K562 (cell line): Measurements from ENCODE around the gene WWC2. TPM values are rescaled to one million over a fixed set of nuclear protein-coding genes. Genes with fewer than 3 reads are reported as not detected.
A peak's percentile ranks its signal among the peaks of the same experiment; 100 is the strongest.

Experiments
- ATAC-seq: fragments of 200-7000 bp; cut with Tn5 transposase; 3 replicates; pipeline ENCODE4 v1.9.1; 2020; ENCODE audit warnings: moderate library complexity
- BruUV-seq: library from RNA; stranded (reverse); fragments of 400-500 nt; replicated peaks from 2 replicates; lab custom pipeline; 2021; lab: Mats Ljungman, UMichigan
- CTCF ChIA-PET: fragments of 300-600 bp; formaldehyde crosslinking; extraction: SDS; loops from one replicate; lab custom pipeline; 2021; ENCODE audit warnings: low intra/inter-chr PET ratio; lab: Yijun Ruan, JAX
- POLR2A ChIA-PET: fragments of 300-600, 350-650 bp; sonication (Branson Sonifier 250); formaldehyde crosslinking; extraction: SDS; loops from one replicate; lab custom pipeline; 2021; ENCODE audit warnings: antibody characterized with exemption, inconsistent platforms; lab: Yijun Ruan, JAX
- DNase-seq, 4 experiments: peaks; one replicate each; pipeline versions ENCODE4 v3.0.0 to v3.0.0-alpha.2; 2011 to 2018; ENCODE audit warnings: low spot score in 3 of 4, mixed read lengths in 3 of 4; ENCODE audit errors: extremely low read depth in 1 of 4
- FAIRE-seq: peaks from 2 replicates; lab custom pipeline; 2011; peaks lifted over from hg19 to GRCh38; lab: Jason Lieb, UNC
- H2AFZ ChIP-seq: 2 replicates; pipeline ENCODE4 v1.6.0; 2011; ENCODE audit warnings: low read depth, low read length, control low read depth, inconsistent platforms
- H3K27ac ChIP-seq: fragments of 200-600 bp; 3 replicates; pipeline ENCODE4 v1.8.0; 2011; ENCODE audit warnings: low read depth, mild to moderate bottlenecking, control low read depth, inconsistent platforms, low read length, moderate library complexity, mixed read lengths; ENCODE audit errors: extremely low read depth
- H3K27me3 ChIP-seq, 2 experiments: fragments of 300-600 bp in 1 of 2; 2 replicates in 1 of 2; 3 replicates in 1 of 2; pipeline versions ENCODE4 v1.6.0 to v1.8.0; 2011; ENCODE audit warnings: inconsistent platforms in 2 of 2, low read length in 2 of 2, mild to moderate bottlenecking in 1 of 2, mixed read lengths in 1 of 2, moderate library complexity in 1 of 2; ENCODE audit not compliant: control insufficient read depth in 2 of 2, insufficient read depth in 2 of 2
- H3K36me3 ChIP-seq: fragments of 300-600 bp; 3 replicates; pipeline ENCODE4 v1.8.0; 2011; ENCODE audit warnings: mild to moderate bottlenecking, low read length, inconsistent platforms; ENCODE audit not compliant: control insufficient read depth, insufficient read depth
- H3K4me1 ChIP-seq, 2 experiments: fragments of 200-600 bp in 1 of 2; replicated peaks in 1 of 2; 2 replicates in 1 of 2; 3 replicates in 1 of 2; pipeline versions ENCODE4 v1.5.1 to v1.8.0; 2011; ENCODE audit warnings: inconsistent platforms in 2 of 2, low read length in 2 of 2, mild to moderate bottlenecking in 1 of 2, mixed read lengths in 1 of 2, moderate library complexity in 1 of 2; ENCODE audit not compliant: control insufficient read depth in 2 of 2, insufficient read depth in 2 of 2
- H3K4me2 ChIP-seq: 2 replicates; pipeline ENCODE4 v1.6.1; 2011; ENCODE audit warnings: low read length, control low read depth, inconsistent platforms, mixed read lengths; ENCODE audit not compliant: insufficient read depth
- H3K4me3 ChIP-seq: fragments of 200-600 bp; sonication (generic), shearing (Covaris generic); 2 replicates; pipeline ENCODE4 v1.5.1; 2016; ENCODE audit warnings: control low read depth, inconsistent platforms
- H3K79me2 ChIP-seq: fragments of 200-600 bp; 3 replicates; pipeline ENCODE4 v1.8.0; 2011; ENCODE audit warnings: low read length, inconsistent platforms; ENCODE audit not compliant: control insufficient read depth, insufficient read depth
- H3K9ac ChIP-seq, 2 experiments: 2 replicates each; pipeline versions ENCODE4 v1.6.0 to v1.6.1; 2011; ENCODE audit warnings: low read depth in 2 of 2, low read length in 2 of 2, control low read depth in 1 of 2, inconsistent platforms in 1 of 2, mild to moderate bottlenecking in 1 of 2, mixed read lengths in 1 of 2; ENCODE audit not compliant: insufficient read depth in 1 of 2
- H3K9me1 ChIP-seq: one replicate; pipeline ENCODE4 v1.6.0; 2011; ENCODE audit warnings: inconsistent platforms, mild to moderate bottlenecking, low read length, moderate library complexity; ENCODE audit not compliant: control insufficient read depth, insufficient read depth
- H3K9me3 ChIP-seq: replicated peaks from 2 replicates; pipeline ENCODE4 v1.5.1; 2011; ENCODE audit warnings: low read depth, low read length, inconsistent platforms; ENCODE audit not compliant: control insufficient read depth, insufficient read depth
- H4K20me1 ChIP-seq: replicated peaks from 2 replicates; pipeline ENCODE4 v1.6.1; 2011; ENCODE audit warnings: low read length, inconsistent platforms, mixed read lengths; ENCODE audit not compliant: control insufficient read depth, insufficient read depth
- AFF4 ChIP-seq: sonication (generic); formaldehyde crosslinking; IDR thresholded peaks from 2 replicates; pipeline ENCODE4 v1.8.0; 2023; ENCODE audit warnings: mild to moderate bottlenecking, missing genetic modification reagents
- CAMTA2 ChIP-seq: fragments of 250-450 bp; sonication (Bioruptor Pico); conservative IDR thresholded peaks from 2 replicates; pipeline ENCODE4 v1.5.1; 2022
- RBM25 ChIP-seq: fragments of 200-400 bp; formaldehyde crosslinking; IDR thresholded peaks from 2 replicates; pipeline ENCODE4 v1.6.1; 2018; ENCODE audit warnings: low read length, low read depth, moderate library complexity; ENCODE audit not compliant: severe bottlenecking
- STAT5B ChIP-seq: fragments of 250-450 bp; sonication (Bioruptor Pico); IDR thresholded peaks from 2 replicates; pipeline ENCODE4 v1.8.0; 2021; ENCODE audit warnings: mild to moderate bottlenecking, inconsistent platforms
- ZNF507 ChIP-seq: conservative IDR thresholded peaks from 2 replicates; pipeline ENCODE4 v1.6.1; 2017; ENCODE audit warnings: missing genetic modification characterization, missing compliant biosample characterization
- WGBS: fragments of 100-300 bp; shearing (Covaris generic); methylation state at CpG from one replicate; pipeline ENCODE4 v1.1.6; 2016; ENCODE audit warnings: low coverage, mixed read lengths; ENCODE audit not compliant: insufficient coverage; ENCODE audit errors: missing lambda C conversion rate; 5-methylcytosine and 5-hydroxymethylcytosine counted together
- in situ Hi-C: fragments of 300-500 bp; cut with MboI; formaldehyde crosslinking; loops from 4 replicates; pipeline ENCODE4 v1.15.0; 2018; ENCODE audit warnings: inconsistent platforms, mixed read lengths
- intact Hi-C: fragments of 100-400 bp; cut with micrococcal nuclease; formaldehyde crosslinking; loops from 2 replicates; pipeline ENCODE4 v1.14.2; 2022
- polyA plus RNA-seq, 8 experiments: library from polyadenylated mRNA; depleted of rRNA in 4 of 8; stranded (reverse) in 5 of 8; unstranded in 3 of 8; fragments of >200 nt; fragmentation: Nextera tagmentation in 2 of 8; fragmentation: Illumina TruSeq in 1 of 8; extraction: Ambion mirVana in 2 of 8; extraction: Trizol in 1 of 8; gene quantifications; 2 replicates each; pipeline versions ENCODE4 v1.2.1 to v1.2.3, GENCODE V29; 2011 to 2014; ENCODE audit warnings: inconsistent platforms in 1 of 8, missing spikeins in 1 of 8
- total RNA-seq, 7 experiments: library from RNA; depleted of rRNA in 6 of 7; stranded (reverse); fragments of >200 nt in 6 of 7; fragmentation: Illumina TruSeq in 2 of 7; extraction: Trizol in 2 of 7; gene quantifications; 2 replicates each; pipeline versions ENCODE4 v1.2.1 to v1.2.3, GENCODE V29; 2011 to 2021; ENCODE audit warnings: low replicate concordance in 1 of 7

WWC2 gene
- total and polyA plus RNA-seq, 9 of the 15 experiments (the other 6 are each of a cell fraction or from before 2014, with no cell fraction given) = 3.7 to 39.4 (median 19.6) TPM

GRCh38 chr4:183276106-183276505, 177.0 kb downstream of the WWC2 start:
- H3K9me1 ChIP-seq = no peaks in the 10 kb centered on the region
- ATAC-seq (no peak), FAIRE-seq (no peak), DNase-seq (no peak)
- peaks cover 27% of the 10 kb centered on the region; the same call in 2 of the 3 replicates for H3K36me3 ChIP-seq
- no peak overlapping the region for H2AFZ ChIP-seq
- intact Hi-C loops = no loop called here
- no peak for TF ChIP-seq CAMTA2
- peak; percentile 19 for TF ChIP-seq RBM25
- TF ChIP-seq ZNF507 (tag) = peak; percentile 95
- peaks cover 7% of the 10 kb centered on the region; the same call in 1 of the 2 replicates for H3K9me3 ChIP-seq
- no TSS peak for BruUV-seq
- H3K27ac ChIP-seq = no peak overlapping the region
- POLR2A ChIA-PET = no interaction called here
- no peaks in the 10 kb centered on the region for H3K4me1 ChIP-seq
- CTCF ChIA-PET = no interaction called here
- no peaks in the 10 kb centered on the region for H4K20me1 ChIP-seq
- no peaks in the 10 kb centered on the region for H3K79me2 ChIP-seq
- in situ Hi-C loops = loop anchor here (10.0 kb wide), 1 partner anchor 129 kb away; no protein-coding TSS in a partner anchor
- H3K27me3 ChIP-seq = no peaks in the 10 kb centered on the region
- H3K4me3 ChIP-seq = no peak overlapping the region
- H3K9ac ChIP-seq = no peak overlapping the region
- no peak overlapping the region for H3K4me2 ChIP-seq
- WGBS = 0% methylated on average over 1 of the region's 1 CpG

- intact Hi-C loops (no loop called here), in situ Hi-C loops (no loop called here)
- Histone ChIP-seq H3K4me1 (no peaks in the 10 kb centered on the region), H3K9me1 (no peaks in the 10 kb centered on the region), H3K36me3 (peaks cover 53% of the 10 kb centered on the region), H3K9me3 (no peaks in the 10 kb centered on the region), H3K4me3 (no peak overlapping the region), H3K27ac (no peak overlapping the region), H4K20me1 (no peaks in the 10 kb centered on the region), H3K9ac (no peak overlapping the region), H3K27me3 (no peaks in the 10 kb centered on the region), H2AFZ (no peak overlapping the region), H3K4me2 (no peak overlapping the region), H3K79me2 (no peaks in the 10 kb centered on the region)
- ChIA-PET CTCF (no interaction called here), POLR2A (no interaction called here)
- FAIRE-seq (peak; percentile 52), ATAC-seq (no peak), DNase-seq (no peak)
- 81% methylated on average over 12 of the region's 12 CpGs for WGBS
- TF ChIP-seq STAT5B = no peak
- TF ChIP-seq AFF4 (CRISPR knock-in tag) = no peak
- BruUV-seq = no TSS peak
Measured at GRCh38 chr4:183284258-183284785, 185.3 kb downstream of the WWC2 start.
